Activated CD4-positive, alpha-beta T cell treated with anti-CD3 and anti-CD28 coated beads, Interleukin-2, amount 10 ng/mL, durations not matched to agents 7 days and 5 days (primary cell): ENCODE measurements around the gene INPP4B. TPM values are rescaled to one million over a fixed set of nuclear protein-coding genes. Genes with fewer than 3 reads are reported as not detected.
"Not testable (repeated sequence)": the region's sequence is repeated elsewhere in the genome, so short reads cannot be mapped to it uniquely, and the experiment has no call there.

ENCODE experiments used
- CTCF ChIA-PET: fragments of 350-600 bp; sonication (Branson Sonifier 250); formaldehyde crosslinking; loops from one replicate; lab custom pipeline; 2021; ENCODE audit warnings: antibody characterized with exemption; lab: Charles Lee
- POLR2A ChIA-PET: fragments of 350-600 bp; sonication (Branson Sonifier 250); formaldehyde crosslinking; loops from one replicate; lab custom pipeline; 2021; ENCODE audit warnings: antibody characterized with exemption; lab: Charles Lee
- DNase-seq: peaks from one replicate; pipeline ENCODE4 v3.0.0-alpha.2; 2020
- H3K27ac Mint-ChIP-seq: one replicate; pipeline ENCODE4 v1.8.0; 2021; ENCODE audit warnings: mild to moderate bottlenecking, moderate library complexity, mixed read lengths
- H3K27me3 Mint-ChIP-seq: one replicate; pipeline ENCODE4 v1.8.0; 2021; ENCODE audit warnings: mixed read lengths
- H3K36me3 Mint-ChIP-seq: one replicate; pipeline ENCODE4 v1.8.0; 2021; ENCODE audit warnings: low read depth, mixed read lengths
- H3K4me1 Mint-ChIP-seq: one replicate; pipeline ENCODE4 v1.8.0; 2021; ENCODE audit warnings: mixed read lengths
- H3K4me3 Mint-ChIP-seq: one replicate; pipeline ENCODE4 v1.8.0; 2021; ENCODE audit warnings: mild to moderate bottlenecking, moderate library complexity, mixed read lengths
- H3K9me3 Mint-ChIP-seq: one replicate; pipeline ENCODE4 v1.8.0; 2021; ENCODE audit warnings: mixed read lengths
- total RNA-seq, 2 experiments: library from RNA; stranded (reverse); gene quantifications; one replicate each; pipeline ENCODE4 v1.2.3, GENCODE V29; 2021

INPP4B gene
- total RNA-seq, 2 experiments from 2014 or later, result 71.6 to 79.2 TPM

DNA sequence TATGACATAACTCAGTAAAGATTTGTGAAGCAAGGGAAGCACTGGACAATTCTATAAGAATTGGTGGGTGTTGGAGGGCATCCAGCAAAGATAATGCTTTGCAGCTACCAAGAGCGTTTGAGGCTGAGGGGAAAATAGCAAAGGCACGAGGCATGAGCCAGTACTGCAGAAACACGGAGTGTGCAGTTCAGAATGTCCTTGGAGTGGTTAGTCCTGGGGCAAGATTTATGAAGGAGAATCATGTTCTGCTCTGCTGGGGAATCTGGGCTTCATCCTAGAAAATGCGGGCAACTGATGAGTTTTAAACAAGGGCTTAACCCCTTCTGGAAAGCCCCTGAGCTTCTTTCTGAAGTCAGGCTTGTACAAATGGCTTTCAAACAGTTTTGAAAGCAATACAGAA lies 757.2 kb downstream of the INPP4B start:
- Mint-ChIP-seq H3K4me1 (no peaks in the 10 kb centered on the region), H3K4me3 (no peak overlapping the region), H3K27me3 (no peaks in the 10 kb centered on the region), H3K9me3 (no peaks in the 10 kb centered on the region), H3K36me3 (peaks cover 17% of the 10 kb centered on the region), H3K27ac (no peak overlapping the region)
- DNase-seq, result no peak
- ChIA-PET POLR2A (no interaction called here), CTCF (no interaction called here)

DNA sequence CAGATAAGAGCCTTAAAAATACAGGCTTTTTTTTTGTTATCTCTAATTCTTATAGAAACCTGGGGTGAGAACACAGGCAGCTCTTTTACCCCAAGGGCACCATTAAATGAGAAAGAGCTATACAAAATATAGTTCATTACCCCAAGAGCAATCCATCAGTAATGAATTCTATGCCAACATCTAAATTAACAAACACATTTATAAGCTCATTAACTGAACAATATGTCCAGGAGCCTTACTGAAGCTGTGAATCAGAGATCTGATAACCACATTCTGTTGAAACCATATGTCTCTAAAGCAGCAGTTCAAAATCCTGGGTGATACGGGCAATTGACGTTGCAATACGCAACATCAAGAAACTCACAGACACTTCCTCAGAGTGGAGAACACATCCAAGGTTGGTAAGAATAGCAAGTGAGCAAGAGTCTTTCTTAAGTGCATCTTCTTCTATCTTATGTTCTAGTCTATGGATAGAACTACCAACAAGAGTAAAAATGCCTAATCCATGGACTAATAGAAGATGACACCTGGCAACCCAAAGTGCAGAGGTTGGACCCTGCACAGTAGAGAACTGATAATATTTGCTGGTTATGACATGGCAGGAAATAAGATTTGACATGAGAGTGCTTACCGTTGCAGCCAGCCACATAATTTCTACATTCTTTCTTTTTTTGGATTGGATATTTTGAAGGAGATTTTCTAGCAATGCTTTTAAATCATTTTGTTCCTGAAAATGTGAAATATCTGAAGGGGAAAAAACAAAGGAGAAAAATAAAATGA lies 760.4 kb downstream of the INPP4B start:
- CTCF ChIA-PET, result no interaction called here
- DNase-seq, result no peak
- POLR2A ChIA-PET, result no interaction called here
- H3K27me3 Mint-ChIP-seq, result no peaks in the 10 kb centered on the region
- H3K4me3 Mint-ChIP-seq, result no peak overlapping the region
- no peak overlapping the region for H3K27ac Mint-ChIP-seq
- no peaks in the 10 kb centered on the region for H3K9me3 Mint-ChIP-seq
- peaks cover 24% of the 10 kb centered on the region for H3K36me3 Mint-ChIP-seq
- no peaks in the 10 kb centered on the region for H3K4me1 Mint-ChIP-seq

DNA sequence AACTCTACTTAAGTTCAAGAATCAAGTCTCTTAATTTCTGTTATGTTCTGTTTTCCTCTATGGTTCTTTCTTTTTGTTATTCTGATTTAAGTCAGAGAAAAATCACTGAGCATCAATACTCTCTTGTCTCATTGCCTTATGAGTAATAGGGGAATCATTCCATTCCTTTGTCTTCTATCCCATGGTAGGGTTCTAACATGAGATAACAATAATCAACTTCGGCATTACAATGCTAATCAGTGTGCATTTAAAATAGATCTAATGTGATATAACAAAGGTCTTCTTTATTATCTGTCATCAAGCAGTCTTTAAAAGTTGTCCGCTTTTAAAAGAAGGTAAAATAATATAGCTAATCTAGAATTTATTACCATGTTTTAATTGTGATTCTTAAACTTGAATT lies 762.8 kb downstream of the INPP4B start:
- Mint-ChIP-seq H3K27ac (peak overlapping the region; percentile 13), H3K4me1 (no peaks in the 10 kb centered on the region), H3K9me3 (no peaks in the 10 kb centered on the region), H3K4me3 (no peak overlapping the region), H3K27me3 (no peaks in the 10 kb centered on the region), H3K36me3 (peaks cover 26% of the 10 kb centered on the region)
- POLR2A ChIA-PET, result no interaction called here
- DNase-seq, result no peak
- CTCF ChIA-PET, result no interaction called here

DNA sequence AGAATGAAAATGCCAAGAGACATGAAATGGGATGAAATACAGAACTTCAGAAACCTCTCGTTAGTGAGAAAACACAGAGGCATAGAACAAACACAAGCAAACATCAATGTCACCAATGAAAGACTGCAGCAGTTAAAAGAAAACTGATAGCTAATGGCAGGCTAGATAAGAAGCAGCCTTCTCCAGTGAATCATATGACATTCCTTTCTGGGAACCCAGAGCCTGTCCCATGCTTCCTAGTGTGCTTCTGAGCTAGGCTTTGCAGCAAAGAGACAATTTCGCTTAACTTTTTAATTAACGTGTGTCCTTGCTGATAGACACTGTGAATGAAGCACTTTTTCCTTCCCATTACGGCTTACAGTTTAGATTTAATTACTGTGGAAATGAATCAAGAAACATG lies 765.1 kb downstream of the INPP4B start:
- Mint-ChIP-seq H3K9me3 (no peaks in the 10 kb centered on the region), H3K4me3 (no peak overlapping the region), H3K4me1 (no peaks in the 10 kb centered on the region), H3K27me3 (no peaks in the 10 kb centered on the region), H3K36me3 (peaks cover 36% of the 10 kb centered on the region), H3K27ac (no peak overlapping the region)
- ChIA-PET POLR2A (no interaction called here), CTCF (interaction anchor here (1.4 kb wide), 1 partner anchor 16 kb away, joined by 3 read pairs; no protein-coding TSS in a partner anchor)
- DNase-seq, result no peak

DNA sequence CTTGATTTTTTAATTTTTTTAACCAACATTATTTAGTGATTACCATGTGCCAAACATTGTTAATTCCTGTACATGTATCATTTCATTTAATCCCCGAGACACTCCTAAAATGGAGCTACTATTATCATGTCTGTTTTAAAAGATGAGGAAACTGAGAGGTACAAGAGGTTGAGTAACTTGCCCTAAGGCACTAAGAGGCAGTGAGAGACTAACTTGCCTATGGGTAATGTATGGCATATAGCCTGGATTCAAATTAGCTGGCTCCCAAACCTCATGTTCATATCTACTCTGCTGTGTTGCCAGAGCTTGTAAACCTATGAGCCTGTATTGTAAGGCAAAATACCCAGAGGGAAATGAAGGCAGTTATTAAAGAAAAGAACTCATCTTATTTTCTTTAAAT lies 766.1 kb downstream of the INPP4B start:
- Mint-ChIP-seq H3K9me3 (no peaks in the 10 kb centered on the region), H3K27me3 (no peaks in the 10 kb centered on the region), H3K4me1 (no peaks in the 10 kb centered on the region), H3K36me3 (peaks cover 38% of the 10 kb centered on the region), H3K27ac (no peak overlapping the region), H3K4me3 (no peak overlapping the region)
- ChIA-PET CTCF (interaction anchor here (0.6 to 1.4 kb wide), 2 partner anchors 15 to 765 kb away, joined by 3 read pairs; no protein-coding TSS in a partner anchor), POLR2A (no interaction called here)
- DNase-seq, result no peak

DNA sequence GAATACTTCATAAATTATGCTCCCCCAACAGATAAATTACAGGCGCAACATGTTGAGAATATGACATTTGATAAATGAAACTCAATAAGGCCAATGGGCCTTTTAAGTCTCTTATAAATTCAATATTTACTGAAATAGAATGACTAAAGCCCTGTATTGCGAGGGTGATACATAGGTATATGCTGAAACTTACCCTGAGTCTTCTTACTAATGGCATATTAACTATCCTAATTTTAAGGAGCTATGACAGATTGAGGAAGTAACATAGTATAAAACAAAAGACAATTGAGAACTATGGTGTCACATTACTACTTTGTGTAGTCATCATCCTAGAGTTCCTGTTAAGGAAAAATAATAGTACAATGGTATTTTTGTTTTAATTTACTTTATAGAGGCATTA lies 769.1 kb downstream of the INPP4B start:
- H3K4me3 Mint-ChIP-seq, result no peak overlapping the region
- peaks cover 46% of the 10 kb centered on the region for H3K36me3 Mint-ChIP-seq
- H3K9me3 Mint-ChIP-seq, result no peaks in the 10 kb centered on the region
- ChIA-PET CTCF (no interaction called here), POLR2A (no interaction called here)
- no peaks in the 10 kb centered on the region for H3K4me1 Mint-ChIP-seq
- DNase-seq, result no peak
- no peak overlapping the region for H3K27ac Mint-ChIP-seq
- no peaks in the 10 kb centered on the region for H3K27me3 Mint-ChIP-seq

DNA sequence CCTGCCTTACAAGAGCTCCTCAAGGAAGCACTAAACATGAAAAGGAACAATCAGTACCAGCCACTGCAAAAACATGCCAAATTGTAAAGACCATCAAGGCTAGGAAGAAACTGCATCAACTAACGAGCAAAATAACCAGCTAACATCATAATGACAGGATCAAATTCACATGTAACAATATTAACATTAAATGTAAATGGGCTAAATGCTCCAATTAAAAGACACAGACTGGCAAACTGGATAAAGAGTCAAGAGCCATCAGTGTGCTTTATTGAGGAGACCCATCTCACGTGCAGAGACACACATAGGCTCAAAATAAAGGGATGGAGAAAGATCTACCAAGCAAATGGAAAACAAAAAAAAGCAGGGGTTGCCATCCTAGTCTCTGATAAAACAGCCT lies 777.8 kb downstream of the INPP4B start:
- H3K27me3 Mint-ChIP-seq, CTCF ChIA-PET, DNase-seq, H3K27ac Mint-ChIP-seq, H3K4me3 Mint-ChIP-seq, H3K4me1 Mint-ChIP-seq, POLR2A ChIA-PET: not testable (repeated sequence)
- Mint-ChIP-seq H3K9me3 (peaks cover 19% of the 10 kb centered on the region), H3K36me3 (peaks cover 61% of the 10 kb centered on the region)

DNA sequence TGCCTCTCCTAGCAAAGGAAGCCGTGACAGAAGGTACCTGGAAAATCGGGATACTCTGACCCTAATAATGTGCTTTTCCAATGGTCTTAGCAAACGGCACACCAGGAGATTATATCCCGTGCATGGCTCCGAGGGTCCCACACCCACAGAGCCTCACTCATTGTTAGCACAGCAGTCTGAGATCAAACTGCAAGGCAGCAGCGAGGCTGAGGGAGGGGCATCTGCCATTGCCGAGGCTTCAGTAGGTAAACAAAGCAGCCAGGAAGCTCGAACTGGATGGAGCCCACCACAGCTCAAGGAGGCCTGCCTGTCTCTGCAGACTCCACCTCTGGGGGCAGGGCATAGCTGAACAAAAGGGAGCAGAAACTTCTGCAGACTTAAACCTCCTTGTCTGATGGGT lies 779.5 kb downstream of the INPP4B start:
- POLR2A ChIA-PET, H3K27ac Mint-ChIP-seq, H3K4me3 Mint-ChIP-seq, DNase-seq, H3K27me3 Mint-ChIP-seq, H3K4me1 Mint-ChIP-seq: not testable (repeated sequence)
- CTCF ChIA-PET, result interaction anchor here (0.6 kb wide), 1 partner anchor 489 kb away, joined by 4 read pairs; no protein-coding TSS in a partner anchor
- Mint-ChIP-seq H3K36me3 (peaks cover 65% of the 10 kb centered on the region), H3K9me3 (peaks cover 19% of the 10 kb centered on the region)

DNA sequence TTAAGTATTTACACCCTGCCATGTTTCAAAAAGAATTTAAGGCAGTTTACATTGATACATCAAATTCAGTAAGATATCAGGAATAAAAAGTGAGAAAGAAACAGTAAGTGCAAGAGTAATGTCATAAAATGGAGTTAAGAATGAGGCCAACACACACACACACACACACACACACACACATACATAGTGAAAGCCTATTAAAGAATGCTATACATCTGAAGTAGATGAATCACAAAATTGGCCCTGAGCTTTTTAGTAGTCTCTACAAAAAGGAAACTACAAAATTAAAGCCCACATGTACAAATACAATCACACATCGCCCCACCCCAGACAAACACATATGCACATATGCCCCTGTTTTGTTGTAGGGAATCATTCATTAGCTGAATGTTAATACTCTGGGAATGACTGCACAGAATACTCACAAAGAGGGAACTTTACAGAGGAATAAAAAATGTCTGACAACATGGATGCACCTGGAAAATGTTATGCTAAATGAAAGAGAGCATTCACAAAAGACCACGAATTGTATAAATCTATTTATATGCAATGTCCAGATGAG lies 780.9 kb downstream of the INPP4B start:
- no peak overlapping the region for H3K27ac Mint-ChIP-seq
- POLR2A ChIA-PET, result no interaction called here

DNA sequence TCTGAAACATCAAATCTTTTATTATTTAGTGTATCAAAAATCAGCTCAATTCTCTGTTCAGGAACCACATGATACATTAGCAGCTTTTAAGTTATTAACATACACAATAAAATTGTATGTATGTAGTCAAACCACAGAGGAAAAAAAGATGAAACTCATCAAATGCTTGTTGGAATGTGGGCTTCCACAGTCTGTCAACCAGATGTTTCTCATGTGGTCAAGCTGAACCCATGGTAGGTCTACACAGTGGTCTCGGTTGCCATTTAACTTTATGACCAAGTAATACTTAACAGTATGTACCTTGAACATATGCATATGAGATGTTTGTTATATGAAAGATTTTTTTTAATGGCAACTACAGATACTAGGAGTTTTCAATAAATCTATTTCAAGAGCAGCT lies 781.9 kb downstream of the INPP4B start:
- H3K9me3 Mint-ChIP-seq, result peaks cover 10% of the 10 kb centered on the region
- no peak overlapping the region for H3K4me3 Mint-ChIP-seq
- ChIA-PET POLR2A (no interaction called here), CTCF (interaction anchor here (1.3 kb wide), 1 partner anchor 16 kb away, joined by 3 read pairs; no protein-coding TSS in a partner anchor)
- no peaks in the 10 kb centered on the region for H3K27me3 Mint-ChIP-seq
- DNase-seq, result no peak
- peaks cover 57% of the 10 kb centered on the region for H3K36me3 Mint-ChIP-seq
- no peak overlapping the region for H3K27ac Mint-ChIP-seq
- H3K4me1 Mint-ChIP-seq, result no peaks in the 10 kb centered on the region

More for the DNA sequence above, 780.9 kb downstream of the INPP4B start:
- H3K36me3 Mint-ChIP-seq, result peaks cover 60% of the 10 kb centered on the region
- peaks cover 14% of the 10 kb centered on the region for H3K9me3 Mint-ChIP-seq
- H3K4me3 Mint-ChIP-seq, result no peak overlapping the region
- DNase-seq, result no peak
- H3K4me1 Mint-ChIP-seq, result no peaks in the 10 kb centered on the region
- CTCF ChIA-PET, result interaction anchor here (1.3 kb wide), 1 partner anchor 15 kb away, joined by 3 read pairs; no protein-coding TSS in a partner anchor
- H3K27me3 Mint-ChIP-seq, result no peaks in the 10 kb centered on the region

DNA sequence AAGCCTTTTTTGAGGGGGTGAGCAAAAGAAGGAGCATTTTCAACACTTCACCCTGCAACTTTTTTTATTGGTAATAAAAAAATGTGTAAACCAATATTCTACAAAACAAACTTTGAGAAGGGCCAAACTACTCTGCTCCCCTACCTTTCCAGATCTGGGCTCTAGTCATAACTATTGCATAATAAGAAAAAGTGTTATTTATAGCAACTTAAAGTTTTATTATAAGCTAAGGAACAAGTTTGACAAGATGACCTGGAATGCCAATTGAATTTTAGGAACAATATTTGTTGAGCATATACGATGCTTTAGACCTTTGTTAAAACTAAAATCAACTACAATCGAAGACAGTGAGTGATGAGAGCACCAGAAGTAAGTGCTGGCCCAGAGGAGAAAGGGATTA lies 800.1 kb downstream of the INPP4B start:
- ChIA-PET CTCF (no interaction called here), POLR2A (no interaction called here)
- no peak for DNase-seq
- H3K9me3 Mint-ChIP-seq, result no peaks in the 10 kb centered on the region
- H3K4me3 Mint-ChIP-seq, result no peak overlapping the region
- H3K36me3 Mint-ChIP-seq, result peaks cover 21% of the 10 kb centered on the region
- H3K27ac Mint-ChIP-seq, result no peak overlapping the region
- peaks cover 6% of the 10 kb centered on the region for H3K4me1 Mint-ChIP-seq
- H3K27me3 Mint-ChIP-seq, result no peaks in the 10 kb centered on the region

DNA sequence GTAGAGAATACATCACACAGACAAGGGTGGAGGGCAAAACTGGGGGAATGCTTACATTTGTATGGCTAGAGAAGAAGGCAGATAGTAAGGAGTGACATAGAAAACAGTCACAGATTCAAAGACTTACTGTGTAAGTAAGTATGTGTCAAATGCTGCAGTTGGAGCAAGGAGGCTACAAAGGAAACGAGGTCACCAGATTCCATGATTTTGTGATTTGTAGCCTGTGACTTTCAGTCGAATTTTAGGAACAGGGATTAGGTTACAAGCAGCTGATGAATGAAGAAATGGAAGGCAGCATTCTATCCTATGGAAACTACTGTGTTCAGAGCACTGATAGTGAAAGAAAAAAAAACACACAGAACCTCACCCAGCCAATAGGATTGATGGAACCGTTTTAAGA lies 801.8 kb downstream of the INPP4B start:
- DNase-seq, result no peak
- H3K36me3 Mint-ChIP-seq, result peaks cover 23% of the 10 kb centered on the region
- H3K9me3 Mint-ChIP-seq, result no peaks in the 10 kb centered on the region
- no peak overlapping the region for H3K4me3 Mint-ChIP-seq
- ChIA-PET CTCF (no interaction called here), POLR2A (no interaction called here)
- peaks cover 12% of the 10 kb centered on the region for H3K4me1 Mint-ChIP-seq
- no peaks in the 10 kb centered on the region for H3K27me3 Mint-ChIP-seq
- no peak overlapping the region for H3K27ac Mint-ChIP-seq

DNA sequence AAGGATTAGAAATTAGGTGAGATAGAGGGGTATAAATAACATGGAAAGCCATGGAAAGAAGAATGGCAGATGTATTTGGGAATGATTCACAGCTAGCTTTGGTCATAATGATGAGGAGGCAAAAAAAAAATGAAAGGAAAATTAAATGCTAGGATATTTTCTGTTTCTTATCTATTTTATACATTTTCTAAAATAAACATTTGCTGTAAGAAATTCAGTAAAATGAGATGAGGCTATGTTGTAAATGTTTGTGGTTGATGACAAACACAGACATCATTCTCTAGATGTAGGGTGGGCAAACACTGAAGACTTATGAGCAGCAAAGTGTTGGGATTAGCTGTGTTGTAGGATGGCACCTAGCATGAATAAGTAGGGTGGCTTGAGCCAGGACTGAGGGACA lies 802.6 kb downstream of the INPP4B start:
- Mint-ChIP-seq H3K9me3 (no peaks in the 10 kb centered on the region), H3K36me3 (peaks cover 23% of the 10 kb centered on the region), H3K4me1 (peaks cover 18% of the 10 kb centered on the region), H3K27me3 (no peaks in the 10 kb centered on the region), H3K4me3 (no peak overlapping the region), H3K27ac (no peak overlapping the region)
- ChIA-PET POLR2A (no interaction called here), CTCF (no interaction called here)
- no peak for DNase-seq
